Liver (tissue), 9 donors: ENCODE results near the gene SNX33. TPM values are rescaled to one million over a fixed set of nuclear protein-coding genes. Genes with fewer than 3 reads are reported as not detected.

ENCODE experiments used
- DNase-seq: peaks from one replicate; pipeline ENCODE4 v3.0.0-alpha.2; 2017; ENCODE audit warnings: low spot score
- H3K27ac ChIP-seq, 2 donors: one replicate each; pipeline ENCODE4 v1.7.0; 2013; ENCODE audit warnings: inconsistent platforms in 2 of 2, low read length in 2 of 2, control low read depth in 1 of 2, low read depth in 1 of 2, mild to moderate bottlenecking in 1 of 2
- H3K27me3 ChIP-seq, 4 donors: one replicate each; pipeline versions ENCODE4 v1.6.1 to v1.7.0; 2013; ENCODE audit warnings: low read length in 3 of 4, inconsistent platforms in 1 of 4, mild to moderate bottlenecking in 1 of 4, moderate library complexity in 1 of 4; ENCODE audit not compliant: control insufficient read depth in 4 of 4, insufficient read depth in 4 of 4
- H3K36me3 ChIP-seq, 4 donors: one replicate each; pipeline versions ENCODE4 v1.6.1 to v1.7.0; 2013; ENCODE audit warnings: low read length in 3 of 4, mild to moderate bottlenecking in 3 of 4, low read depth in 1 of 4, moderate library complexity in 1 of 4; ENCODE audit not compliant: control insufficient read depth in 4 of 4, insufficient read depth in 3 of 4
- H3K4me1 ChIP-seq, 4 donors: one replicate each; pipeline versions ENCODE4 v1.6.1 to v1.7.0; 2013; ENCODE audit warnings: low read length in 3 of 4, mild to moderate bottlenecking in 3 of 4, moderate library complexity in 1 of 4; ENCODE audit not compliant: control insufficient read depth in 4 of 4, insufficient read depth in 4 of 4
- H3K4me3 ChIP-seq, 3 donors: one replicate each; pipeline versions ENCODE4 v1.6.1 to v1.7.0; 2013; ENCODE audit warnings: low read length in 3 of 3, control low read depth in 1 of 3, low read depth in 1 of 3, mild to moderate bottlenecking in 1 of 3
- H3K9ac ChIP-seq, 2 donors: one replicate each; pipeline ENCODE4 v1.7.0; 2013; ENCODE audit warnings: low read length in 2 of 2, mild to moderate bottlenecking in 2 of 2, moderate library complexity in 2 of 2, control low read depth in 1 of 2, low read depth in 1 of 2
- H3K9me3 ChIP-seq, 4 donors: one replicate each; pipeline versions ENCODE4 v1.6.1 to v1.7.0; 2013; ENCODE audit warnings: low read length in 3 of 4; ENCODE audit not compliant: control insufficient read depth in 4 of 4
- EGR1 ChIP-seq, 2 donors: IDR thresholded peaks; 2 replicates each; pipeline ENCODE4 v1.6.1; 2016 to 2018; ENCODE audit warnings: antibody characterized with exemption in 2 of 2, low read depth in 2 of 2
- FOXA1 ChIP-seq: IDR thresholded peaks from 2 replicates; pipeline ENCODE4 v1.6.1; 2016; ENCODE audit warnings: antibody characterized with exemption
- FOXA2 ChIP-seq: IDR thresholded peaks from 2 replicates; pipeline ENCODE4 v1.6.1; 2016; ENCODE audit warnings: antibody characterized with exemption
- GABPA ChIP-seq, 2 donors: IDR thresholded peaks in 1 of 2; conservative IDR thresholded peaks in 1 of 2; 2 replicates each; pipeline ENCODE4 v1.6.1; 2016; ENCODE audit warnings: antibody characterized with exemption in 2 of 2, mild to moderate bottlenecking in 1 of 2, moderate library complexity in 1 of 2
- HNF4A ChIP-seq, 2 donors: conservative IDR thresholded peaks; 2 replicates each; pipeline ENCODE4 v1.6.1; 2016; ENCODE audit warnings: antibody characterized with exemption in 2 of 2, mild to moderate bottlenecking in 2 of 2
- HNF4G ChIP-seq: IDR thresholded peaks from 2 replicates; pipeline ENCODE4 v1.6.1; 2016; ENCODE audit warnings: antibody characterized with exemption
- JUND ChIP-seq, 2 donors: IDR thresholded peaks; 2 replicates each; pipeline ENCODE4 v1.6.1; 2016; ENCODE audit warnings: antibody characterized with exemption in 2 of 2
- MAX ChIP-seq: IDR thresholded peaks from 2 replicates; pipeline ENCODE4 v1.6.1; 2016; ENCODE audit warnings: antibody characterized with exemption
- NR2F2 ChIP-seq: IDR thresholded peaks from 2 replicates; pipeline ENCODE4 v1.6.1; 2016; ENCODE audit warnings: antibody characterized with exemption
- RAD21 ChIP-seq, 2 donors: IDR thresholded peaks; 2 replicates each; pipeline ENCODE4 v1.6.1; 2016; ENCODE audit warnings: antibody characterized with exemption in 2 of 2, mild to moderate bottlenecking in 2 of 2
- REST ChIP-seq: IDR thresholded peaks from 2 replicates; pipeline ENCODE4 v1.6.1; 2016; ENCODE audit warnings: antibody characterized with exemption, mild to moderate bottlenecking
- RXRA ChIP-seq, 2 donors: IDR thresholded peaks; 2 replicates each; pipeline ENCODE4 v1.6.1; 2017 to 2018; ENCODE audit warnings: antibody characterized with exemption in 2 of 2, mild to moderate bottlenecking in 1 of 2
- SP1 ChIP-seq: IDR thresholded peaks from 2 replicates; pipeline ENCODE4 v1.6.1; 2018; ENCODE audit warnings: antibody characterized with exemption, mild to moderate bottlenecking
- TAF1 ChIP-seq: conservative IDR thresholded peaks from 2 replicates; pipeline ENCODE4 v1.6.1; 2016; ENCODE audit warnings: antibody characterized with exemption, mild to moderate bottlenecking
- YY1 ChIP-seq: IDR thresholded peaks from 2 replicates; pipeline ENCODE4 v1.6.1; 2016; ENCODE audit warnings: antibody characterized with exemption, mild to moderate bottlenecking
- WGBS: extraction: QIAGEN DNeasy Blood & Tissue Kit; methylation state at CpG from one replicate; pipeline ENCODE4 v1.1.7; 2013; 5-methylcytosine and 5-hydroxymethylcytosine counted together
- polyA plus RNA-seq, 2 donors: library from polyadenylated mRNA; stranded (reverse) in 1 of 2; unstranded in 1 of 2; fragments of 200-250 nt in 1 of 2; fragments of >200 nt in 1 of 2; fragmentation: Nextera tagmentation in 1 of 2; extraction: Ambion mirVana in 1 of 2; gene quantifications; one replicate each; pipeline versions ENCODE4 v1.2.1 to v1.2.3, GENCODE V29; 2013 to 2015
- total RNA-seq, 2 donors: library from RNA; depleted of rRNA; stranded (reverse); fragments of >200 nt; gene quantifications; one replicate each; pipeline ENCODE4 v1.2.3, GENCODE V29; 2014
- TF ChIP-seq, protein P1 (sequence below): IDR thresholded peaks from 2 replicates; pipeline ENCODE4 v1.6.1; 2016; ENCODE audit warnings: antibody characterized with exemption
- TF ChIP-seq, protein P2 (sequence below): fragments of 150-350 bp; IDR thresholded peaks from 2 replicates; pipeline ENCODE4 v1.5.1; 2017; ENCODE audit warnings: improper control_type of control experiment, low read depth, low read length; ENCODE audit not compliant: missing input control
- TF ChIP-seq, protein P3 (sequence below): IDR thresholded peaks from 2 replicates; pipeline ENCODE4 v1.6.1; 2016; ENCODE audit warnings: antibody characterized with exemption
- donor health status: healthy.
- donor health status: healthy.
- donor health status: healthy.
- donor health status: healthy.
- donor health status: healthy.

Gene SNX33
- total and polyA plus RNA-seq, 4 donors, result 7.1 to 10.8 (median 9.1) TPM

DNA sequence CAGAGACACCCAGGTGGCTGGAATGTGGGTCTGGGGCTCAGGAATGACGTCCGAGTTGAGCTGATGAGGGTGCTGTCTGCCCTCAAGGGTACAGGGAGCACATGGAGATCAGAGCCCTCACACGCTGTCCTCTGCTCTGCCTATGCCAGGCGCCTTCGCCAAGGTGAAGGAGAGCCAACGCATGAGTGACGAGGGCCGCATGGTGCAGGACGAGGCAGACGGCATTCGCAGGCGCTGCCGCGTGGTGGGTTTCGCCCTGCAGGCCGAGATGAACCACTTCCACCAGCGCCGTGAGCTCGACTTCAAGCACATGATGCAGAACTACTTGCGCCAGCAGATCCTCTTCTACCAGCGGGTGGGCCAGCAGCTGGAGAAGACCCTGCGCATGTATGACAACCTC is 9.1 kb downstream of the SNX33 start:
- TF ChIP-seq, protein P1, sequence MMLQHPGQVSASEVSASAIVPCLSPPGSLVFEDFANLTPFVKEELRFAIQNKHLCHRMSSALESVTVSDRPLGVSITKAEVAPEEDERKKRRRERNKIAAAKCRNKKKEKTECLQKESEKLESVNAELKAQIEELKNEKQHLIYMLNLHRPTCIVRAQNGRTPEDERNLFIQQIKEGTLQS, result no peak
- TF ChIP-seq HNF4A (conservative IDR thresholded peaks at IDR 0.05) (no peak), NR2F2 (no peak), HNF4G (no peak), GABPA (IDR thresholded peaks at IDR 0.05 in 1 of 2, conservative IDR thresholded peaks at IDR 0.05 in 1 of 2) (no peak), MAX (no peak), REST (no peak), YY1 (no peak), RXRA (IDR thresholded peaks at IDR 0.05) (no peak), FOXA1 (no peak), TAF1 (no peak), JUND (IDR thresholded peaks at IDR 0.05) (no peak), SP1 (no peak), FOXA2 (no peak), RAD21 (IDR thresholded peaks at IDR 0.05) (no peak), EGR1 (IDR thresholded peaks at IDR 0.05; ENCODE audit: low read depth in 2 of 2) (no peak)
- TF ChIP-seq, protein P2, sequence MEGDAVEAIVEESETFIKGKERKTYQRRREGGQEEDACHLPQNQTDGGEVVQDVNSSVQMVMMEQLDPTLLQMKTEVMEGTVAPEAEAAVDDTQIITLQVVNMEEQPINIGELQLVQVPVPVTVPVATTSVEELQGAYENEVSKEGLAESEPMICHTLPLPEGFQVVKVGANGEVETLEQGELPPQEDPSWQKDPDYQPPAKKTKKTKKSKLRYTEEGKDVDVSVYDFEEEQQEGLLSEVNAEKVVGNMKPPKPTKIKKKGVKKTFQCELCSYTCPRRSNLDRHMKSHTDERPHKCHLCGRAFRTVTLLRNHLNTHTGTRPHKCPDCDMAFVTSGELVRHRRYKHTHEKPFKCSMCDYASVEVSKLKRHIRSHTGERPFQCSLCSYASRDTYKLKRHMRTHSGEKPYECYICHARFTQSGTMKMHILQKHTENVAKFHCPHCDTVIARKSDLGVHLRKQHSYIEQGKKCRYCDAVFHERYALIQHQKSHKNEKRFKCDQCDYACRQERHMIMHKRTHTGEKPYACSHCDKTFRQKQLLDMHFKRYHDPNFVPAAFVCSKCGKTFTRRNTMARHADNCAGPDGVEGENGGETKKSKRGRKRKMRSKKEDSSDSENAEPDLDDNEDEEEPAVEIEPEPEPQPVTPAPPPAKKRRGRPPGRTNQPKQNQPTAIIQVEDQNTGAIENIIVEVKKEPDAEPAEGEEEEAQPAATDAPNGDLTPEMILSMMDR, result no peak
- TF ChIP-seq, protein P3, sequence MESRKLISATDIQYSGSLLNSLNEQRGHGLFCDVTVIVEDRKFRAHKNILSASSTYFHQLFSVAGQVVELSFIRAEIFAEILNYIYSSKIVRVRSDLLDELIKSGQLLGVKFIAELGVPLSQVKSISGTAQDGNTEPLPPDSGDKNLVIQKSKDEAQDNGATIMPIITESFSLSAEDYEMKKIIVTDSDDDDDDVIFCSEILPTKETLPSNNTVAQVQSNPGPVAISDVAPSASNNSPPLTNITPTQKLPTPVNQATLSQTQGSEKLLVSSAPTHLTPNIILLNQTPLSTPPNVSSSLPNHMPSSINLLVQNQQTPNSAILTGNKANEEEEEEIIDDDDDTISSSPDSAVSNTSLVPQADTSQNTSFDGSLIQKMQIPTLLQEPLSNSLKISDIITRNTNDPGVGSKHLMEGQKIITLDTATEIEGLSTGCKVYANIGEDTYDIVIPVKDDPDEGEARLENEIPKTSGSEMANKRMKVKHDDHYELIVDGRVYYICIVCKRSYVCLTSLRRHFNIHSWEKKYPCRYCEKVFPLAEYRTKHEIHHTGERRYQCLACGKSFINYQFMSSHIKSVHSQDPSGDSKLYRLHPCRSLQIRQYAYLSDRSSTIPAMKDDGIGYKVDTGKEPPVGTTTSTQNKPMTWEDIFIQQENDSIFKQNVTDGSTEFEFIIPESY, result no peak
- DNase-seq, result no peak
- Histone ChIP-seq H3K36me3 (peaks cover 0 to 22% (median 10%) of the 10 kb centered on the region in 4 donors), H3K27me3 (no peaks in the 10 kb centered on the region), H3K4me3 (no peak overlapping the region), H3K27ac (no peak overlapping the region), H3K9me3 (no peaks in the 10 kb centered on the region), H3K9ac (no peak overlapping the region), H3K4me1 (peaks cover 2 to 42% (median 19%) of the 10 kb centered on the region in 4 donors)
- 97% methylated on average over 22 of the region's 22 CpGs for WGBS
